K562 (cell line): Measurements from ENCODE around the gene PNKD. TPM values are rescaled to one million over a fixed set of nuclear protein-coding genes. Genes with fewer than 3 reads are reported as not detected.

ENCODE experiments used
- ATAC-seq: fragments of 200-7000 bp; cut with Tn5 transposase; 3 replicates; pipeline ENCODE4 v1.9.1; 2020; ENCODE audit warnings: moderate library complexity
- BruUV-seq: library from RNA; stranded (reverse); fragments of 400-500 nt; replicated peaks from 2 replicates; lab custom pipeline; 2021; lab: Mats Ljungman, UMichigan
- CTCF ChIA-PET: fragments of 300-600 bp; formaldehyde crosslinking; extraction: SDS; loops from one replicate; lab custom pipeline; 2021; ENCODE audit warnings: low intra/inter-chr PET ratio; lab: Yijun Ruan, JAX
- POLR2A ChIA-PET: fragments of 300-600, 350-650 bp; sonication (Branson Sonifier 250); formaldehyde crosslinking; extraction: SDS; loops from one replicate; lab custom pipeline; 2021; ENCODE audit warnings: antibody characterized with exemption, inconsistent platforms; lab: Yijun Ruan, JAX
- DNase-seq, 4 experiments: peaks; one replicate each; pipeline versions ENCODE4 v3.0.0 to v3.0.0-alpha.2; 2011 to 2018; ENCODE audit warnings: low spot score in 3 of 4, mixed read lengths in 3 of 4; ENCODE audit errors: extremely low read depth in 1 of 4
- FAIRE-seq: peaks from 2 replicates; lab custom pipeline; 2011; peaks lifted over from hg19 to GRCh38; lab: Jason Lieb, UNC
- H2AFZ ChIP-seq: 2 replicates; pipeline ENCODE4 v1.6.0; 2011; ENCODE audit warnings: low read depth, low read length, control low read depth, inconsistent platforms
- H3K27ac ChIP-seq: fragments of 200-600 bp; 3 replicates; pipeline ENCODE4 v1.8.0; 2011; ENCODE audit warnings: low read depth, mild to moderate bottlenecking, control low read depth, inconsistent platforms, low read length, moderate library complexity, mixed read lengths; ENCODE audit errors: extremely low read depth
- H3K27me3 ChIP-seq, 2 experiments: fragments of 300-600 bp in 1 of 2; 2 replicates in 1 of 2; 3 replicates in 1 of 2; pipeline versions ENCODE4 v1.6.0 to v1.8.0; 2011; ENCODE audit warnings: inconsistent platforms in 2 of 2, low read length in 2 of 2, mild to moderate bottlenecking in 1 of 2, mixed read lengths in 1 of 2, moderate library complexity in 1 of 2; ENCODE audit not compliant: control insufficient read depth in 2 of 2, insufficient read depth in 2 of 2
- H3K36me3 ChIP-seq: fragments of 300-600 bp; 3 replicates; pipeline ENCODE4 v1.8.0; 2011; ENCODE audit warnings: mild to moderate bottlenecking, low read length, inconsistent platforms; ENCODE audit not compliant: control insufficient read depth, insufficient read depth
- H3K4me1 ChIP-seq, 2 experiments: fragments of 200-600 bp in 1 of 2; replicated peaks in 1 of 2; 2 replicates in 1 of 2; 3 replicates in 1 of 2; pipeline versions ENCODE4 v1.5.1 to v1.8.0; 2011; ENCODE audit warnings: inconsistent platforms in 2 of 2, low read length in 2 of 2, mild to moderate bottlenecking in 1 of 2, mixed read lengths in 1 of 2, moderate library complexity in 1 of 2; ENCODE audit not compliant: control insufficient read depth in 2 of 2, insufficient read depth in 2 of 2
- H3K4me2 ChIP-seq: 2 replicates; pipeline ENCODE4 v1.6.1; 2011; ENCODE audit warnings: low read length, control low read depth, inconsistent platforms, mixed read lengths; ENCODE audit not compliant: insufficient read depth
- H3K4me3 ChIP-seq: fragments of 200-600 bp; sonication (generic), shearing (Covaris generic); 2 replicates; pipeline ENCODE4 v1.5.1; 2016; ENCODE audit warnings: control low read depth, inconsistent platforms
- H3K79me2 ChIP-seq: fragments of 200-600 bp; 3 replicates; pipeline ENCODE4 v1.8.0; 2011; ENCODE audit warnings: low read length, inconsistent platforms; ENCODE audit not compliant: control insufficient read depth, insufficient read depth
- H3K9ac ChIP-seq, 2 experiments: 2 replicates each; pipeline versions ENCODE4 v1.6.0 to v1.6.1; 2011; ENCODE audit warnings: low read depth in 2 of 2, low read length in 2 of 2, control low read depth in 1 of 2, inconsistent platforms in 1 of 2, mild to moderate bottlenecking in 1 of 2, mixed read lengths in 1 of 2; ENCODE audit not compliant: insufficient read depth in 1 of 2
- H3K9me1 ChIP-seq: one replicate; pipeline ENCODE4 v1.6.0; 2011; ENCODE audit warnings: inconsistent platforms, mild to moderate bottlenecking, low read length, moderate library complexity; ENCODE audit not compliant: control insufficient read depth, insufficient read depth
- H3K9me3 ChIP-seq: replicated peaks from 2 replicates; pipeline ENCODE4 v1.5.1; 2011; ENCODE audit warnings: low read depth, low read length, inconsistent platforms; ENCODE audit not compliant: control insufficient read depth, insufficient read depth
- H4K20me1 ChIP-seq: replicated peaks from 2 replicates; pipeline ENCODE4 v1.6.1; 2011; ENCODE audit warnings: low read length, inconsistent platforms, mixed read lengths; ENCODE audit not compliant: control insufficient read depth, insufficient read depth
- KDM4B ChIP-seq, 2 experiments: fragments of 450-650 bp in 1 of 2; sonication (generic) in 1 of 2; IDR thresholded peaks; 2 replicates each; pipeline ENCODE4 v1.6.1; 2016 to 2017; ENCODE audit warnings: borderline replicate concordance in 2 of 2, antibody characterized with exemption in 1 of 2, low read depth in 1 of 2, mild to moderate bottlenecking in 1 of 2
- ZNF121 ChIP-seq: sonication (generic); formaldehyde crosslinking; conservative IDR thresholded peaks from 2 replicates; pipeline ENCODE4 v1.8.0; 2022; ENCODE audit warnings: missing genetic modification reagents
- WGBS: fragments of 100-300 bp; shearing (Covaris generic); methylation state at CpG from one replicate; pipeline ENCODE4 v1.1.6; 2016; ENCODE audit warnings: low coverage, mixed read lengths; ENCODE audit not compliant: insufficient coverage; ENCODE audit errors: missing lambda C conversion rate; 5-methylcytosine and 5-hydroxymethylcytosine counted together
- in situ Hi-C: fragments of 300-500 bp; cut with MboI; formaldehyde crosslinking; loops from 4 replicates; pipeline ENCODE4 v1.15.0; 2018; ENCODE audit warnings: inconsistent platforms, mixed read lengths
- intact Hi-C: fragments of 100-400 bp; cut with micrococcal nuclease; formaldehyde crosslinking; loops from 2 replicates; pipeline ENCODE4 v1.14.2; 2022
- polyA plus RNA-seq, 8 experiments: library from polyadenylated mRNA; depleted of rRNA in 4 of 8; stranded (reverse) in 5 of 8; unstranded in 3 of 8; fragments of >200 nt; fragmentation: Nextera tagmentation in 2 of 8; fragmentation: Illumina TruSeq in 1 of 8; extraction: Ambion mirVana in 2 of 8; extraction: Trizol in 1 of 8; gene quantifications; 2 replicates each; pipeline versions ENCODE4 v1.2.1 to v1.2.3, GENCODE V29; 2011 to 2014; ENCODE audit warnings: inconsistent platforms in 1 of 8, missing spikeins in 1 of 8
- total RNA-seq, 7 experiments: library from RNA; depleted of rRNA in 6 of 7; stranded (reverse); fragments of >200 nt in 6 of 7; fragmentation: Illumina TruSeq in 2 of 7; extraction: Trizol in 2 of 7; gene quantifications; 2 replicates each; pipeline versions ENCODE4 v1.2.1 to v1.2.3, GENCODE V29; 2011 to 2021; ENCODE audit warnings: low replicate concordance in 1 of 7

PNKD gene
- total and polyA plus RNA-seq, 9 of the 15 experiments (the other 6 are each of a cell fraction or from before 2014, with no cell fraction given), result 26.0 to 105 (median 60.1) TPM

DNA sequence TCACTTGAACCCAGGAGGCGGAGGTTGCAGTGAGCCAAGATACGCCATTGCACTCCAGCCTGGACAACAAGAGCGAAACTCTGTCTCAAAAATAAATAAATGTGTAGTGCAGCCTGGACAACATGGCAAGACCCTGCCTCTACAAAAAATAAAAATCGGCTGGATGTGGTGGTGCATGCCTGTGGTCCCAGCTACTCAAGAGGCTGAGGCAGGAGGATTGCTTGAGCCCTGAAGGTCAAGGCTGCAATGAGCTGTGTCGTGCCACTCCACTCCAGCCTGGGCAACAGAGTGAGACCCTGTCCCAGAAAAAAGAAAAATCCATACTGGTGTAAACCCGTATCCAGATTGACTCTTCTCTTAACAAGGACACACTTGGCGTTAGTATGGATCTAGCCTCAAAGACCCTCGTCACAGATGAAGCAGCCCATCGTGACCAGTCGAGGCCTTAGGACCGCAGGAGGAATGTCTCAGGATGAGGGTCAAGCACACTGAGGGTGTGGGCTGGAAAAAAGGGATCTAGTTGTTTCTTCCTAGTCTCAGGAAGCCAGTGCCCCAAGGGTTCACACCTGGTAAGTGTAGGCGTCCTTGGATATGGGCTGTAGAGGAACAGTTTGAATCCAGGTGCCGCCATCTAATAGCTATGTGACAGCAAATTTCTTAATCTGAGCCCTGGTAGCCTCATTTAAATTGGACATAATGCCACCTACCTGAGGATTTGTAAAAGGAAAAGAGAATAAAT lies 13.5 kb upstream of the PNKD start:
- ATAC-seq (no peak), FAIRE-seq (no peak), DNase-seq (no peak)
- Histone ChIP-seq H3K4me1 (peaks cover 0 to 3% of the 10 kb centered on the region in 2 experiments; a peak in 3 of 5 replicates), H3K4me2 (no peak overlapping the region), H3K9ac (no peak overlapping the region), H3K79me2 (no peaks in the 10 kb centered on the region), H3K27ac (no peak overlapping the region; the same call in 2 of the 3 replicates), H3K36me3 (peaks cover 33% of the 10 kb centered on the region; the same call in 2 of the 3 replicates), H3K9me1 (no peaks in the 10 kb centered on the region), H3K4me3 (no peak overlapping the region), H3K27me3 (no peaks in the 10 kb centered on the region), H2AFZ (peak overlapping the region; percentile 86; the same call in 1 of the 2 replicates), H4K20me1 (no peaks in the 10 kb centered on the region), H3K9me3 (no peaks in the 10 kb centered on the region)
- ChIA-PET CTCF (interaction anchor here (1.1 kb wide), 1 partner anchor 71 kb away, joined by 8 read pairs; no protein-coding TSS in a partner anchor), POLR2A (interaction anchor here (0.5 to 1.5 kb wide), 7 partner anchors 9 to 79 kb away, joined by 3 to 7 read pairs (median 3); no protein-coding TSS in a partner anchor)
- TF ChIP-seq KDM4B (IDR thresholded peaks at IDR 0.05; ENCODE audit: borderline replicate concordance in 2 of 2, low read depth in 1 of 2), result no peak
- TF ChIP-seq ZNF121 (CRISPR knock-in tag), result peak; percentile 39; the same call in 1 of the 2 replicates
- intact Hi-C loops, result loop anchor here (2.0 to 5.0 kb wide), 2 partner anchors 70 to 89 kb away; partner anchors contain the start of gene CXCR1
- 86% methylated on average over 12 of the region's 13 CpGs for WGBS
- no TSS peak for BruUV-seq
- in situ Hi-C loops, result loop anchor here (5.0 kb wide), 1 partner anchor 89 kb away; the partner anchor contains the start of gene CXCR1
